Astrocyte of the spinal cord (primary cell): Measurements from ENCODE around the gene PES1.

Source experiments
- DNase-seq: peaks from one replicate; pipeline ENCODE4 v3.0.0; 2011; ENCODE audit warnings: low read depth, low spot score
- H3K4me3 ChIP-seq: 2 replicates; pipeline ENCODE4 v1.5.1; 2011; ENCODE audit warnings: low read depth, mild to moderate bottlenecking, low read length, moderate library complexity
- in situ Hi-C: cut with HindIII; loops from 2 replicates; pipeline ENCODE4 v1.10.0; 2017; ENCODE audit warnings: low sequenced_read_pairs
- TF ChIP-seq, protein P1 (sequence below): IDR thresholded peaks from 2 replicates; pipeline ENCODE4 v1.5.1; 2012; ENCODE audit warnings: low read depth, mild to moderate bottlenecking, low read length, inconsistent platforms

PES1 gene

DNA sequence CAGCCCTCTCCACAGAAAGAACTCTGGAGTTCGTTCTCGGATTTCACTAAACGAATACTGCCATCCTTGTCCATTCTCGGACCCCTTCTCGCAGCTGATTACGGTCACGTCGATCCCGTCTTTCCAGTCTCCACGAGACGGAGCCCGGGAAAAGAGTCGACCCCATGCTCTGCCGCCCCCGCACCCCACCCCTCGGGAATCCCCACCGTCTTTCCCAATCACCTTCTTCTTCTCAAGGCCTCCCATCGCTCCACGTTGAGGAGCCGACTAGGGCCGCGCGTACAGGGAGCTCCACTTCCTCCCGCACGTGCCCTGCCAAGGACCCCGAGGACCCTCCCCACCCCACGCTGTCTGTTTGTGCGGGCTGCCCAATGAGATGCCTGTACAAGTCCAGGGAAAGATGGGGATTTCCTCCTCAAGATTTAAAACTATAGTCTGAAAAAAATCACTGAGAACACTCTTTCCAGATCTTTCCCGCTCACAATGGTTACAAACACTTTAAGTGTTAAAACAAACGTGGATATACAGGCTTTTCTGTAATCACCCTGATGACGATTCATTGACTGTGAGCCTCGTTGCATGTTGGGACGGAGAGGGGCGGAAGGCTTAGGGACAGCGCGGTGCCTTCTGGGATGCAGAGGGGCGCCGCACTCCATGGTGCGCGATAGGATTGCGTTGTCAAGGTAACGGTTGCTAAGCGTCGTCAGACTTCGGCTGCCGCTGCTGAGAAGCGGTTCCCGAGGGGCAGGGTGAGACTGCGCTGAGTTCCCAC lies at the start of gene PES1:
Gene PES1 (minus strand): TSS at position 323 of the 772 bp plus-strand sequence. CDS start 77 bp downstream, at position 246.
- in situ Hi-C loops, result no loop called here
- peak within 1 kb of the TSS; percentile 94 for H3K4me3 ChIP-seq
- peak; percentile 99 for DNase-seq
- TF ChIP-seq, protein P1, sequence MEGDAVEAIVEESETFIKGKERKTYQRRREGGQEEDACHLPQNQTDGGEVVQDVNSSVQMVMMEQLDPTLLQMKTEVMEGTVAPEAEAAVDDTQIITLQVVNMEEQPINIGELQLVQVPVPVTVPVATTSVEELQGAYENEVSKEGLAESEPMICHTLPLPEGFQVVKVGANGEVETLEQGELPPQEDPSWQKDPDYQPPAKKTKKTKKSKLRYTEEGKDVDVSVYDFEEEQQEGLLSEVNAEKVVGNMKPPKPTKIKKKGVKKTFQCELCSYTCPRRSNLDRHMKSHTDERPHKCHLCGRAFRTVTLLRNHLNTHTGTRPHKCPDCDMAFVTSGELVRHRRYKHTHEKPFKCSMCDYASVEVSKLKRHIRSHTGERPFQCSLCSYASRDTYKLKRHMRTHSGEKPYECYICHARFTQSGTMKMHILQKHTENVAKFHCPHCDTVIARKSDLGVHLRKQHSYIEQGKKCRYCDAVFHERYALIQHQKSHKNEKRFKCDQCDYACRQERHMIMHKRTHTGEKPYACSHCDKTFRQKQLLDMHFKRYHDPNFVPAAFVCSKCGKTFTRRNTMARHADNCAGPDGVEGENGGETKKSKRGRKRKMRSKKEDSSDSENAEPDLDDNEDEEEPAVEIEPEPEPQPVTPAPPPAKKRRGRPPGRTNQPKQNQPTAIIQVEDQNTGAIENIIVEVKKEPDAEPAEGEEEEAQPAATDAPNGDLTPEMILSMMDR, result no peak

DNA sequence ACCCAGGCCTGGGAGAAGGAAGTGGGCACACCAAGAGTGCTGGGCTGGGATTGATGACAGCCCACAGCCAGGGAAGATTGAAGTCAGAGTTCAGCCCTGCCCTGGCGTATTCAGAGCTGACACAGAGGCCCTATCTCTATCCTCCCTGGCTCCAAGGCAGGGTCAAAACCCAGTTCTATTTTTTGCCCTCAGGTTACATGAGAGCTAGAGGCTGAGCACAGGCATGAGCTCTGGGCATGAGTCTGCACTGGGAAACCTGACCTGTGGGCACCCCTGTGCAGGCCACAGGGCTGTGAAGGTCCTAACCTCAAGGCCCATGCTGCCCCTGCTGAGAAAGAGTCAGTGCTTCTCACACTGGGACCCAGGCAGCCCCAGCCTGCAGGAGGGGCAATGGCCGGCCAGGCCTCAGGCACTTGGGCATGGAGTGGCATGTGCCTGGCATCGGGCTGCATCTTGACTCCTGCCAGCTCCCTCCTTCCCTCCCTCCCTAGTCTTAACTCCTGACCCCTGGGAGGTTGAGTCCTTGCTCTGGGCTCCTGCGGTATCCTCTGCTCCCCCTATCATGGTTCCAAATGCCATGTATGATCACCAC lies 49.2 kb upstream of the PES1 start:
- no peak for DNase-seq
- no peak overlapping the region for H3K4me3 ChIP-seq
- in situ Hi-C loops, result no loop called here
- TF ChIP-seq, protein P1, result no peak

DNA sequence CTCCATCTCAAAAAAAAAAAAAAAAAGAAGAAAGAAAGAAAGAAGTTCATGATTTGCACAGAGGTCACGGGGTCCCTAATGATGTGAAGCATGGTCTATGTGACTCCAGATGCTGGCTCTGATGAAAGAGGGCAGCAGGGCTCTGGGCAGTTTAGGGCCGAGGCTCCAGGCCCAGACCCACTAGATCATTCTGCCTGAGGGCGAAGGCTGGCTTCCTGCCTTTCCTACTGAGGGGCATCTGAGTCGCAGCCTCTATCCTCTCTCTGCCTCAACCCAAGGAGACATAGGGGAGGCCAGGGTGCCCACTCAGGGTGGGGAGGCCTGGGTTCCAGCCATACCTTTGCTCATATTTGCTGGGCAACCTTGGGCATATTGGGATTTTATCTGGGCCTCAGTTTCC lies 48.7 kb upstream of the PES1 start:
- H3K4me3 ChIP-seq, result no peak overlapping the region

DNA sequence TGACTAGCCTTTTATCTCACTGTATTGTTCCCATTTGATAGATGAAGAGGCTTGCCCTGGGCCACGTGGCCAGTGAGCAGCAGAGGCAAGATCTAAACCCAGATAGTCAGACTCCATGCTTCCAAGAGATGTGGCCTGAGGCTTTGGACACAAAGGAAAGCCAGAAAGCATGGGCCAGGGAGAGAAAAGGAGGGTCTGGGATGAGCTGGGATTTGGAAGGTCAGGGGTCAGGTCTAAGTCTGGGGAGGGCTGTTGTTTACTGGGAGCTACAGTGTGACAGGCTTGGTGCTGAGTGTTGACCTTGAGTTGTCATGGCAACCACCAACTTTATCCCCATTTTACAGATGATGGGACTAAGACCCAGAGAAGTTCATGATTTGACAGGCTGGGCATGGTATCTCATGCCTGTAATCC lies 46.0 kb upstream of the PES1 start:
- H3K4me3 ChIP-seq, result peak overlapping the region; percentile 44
- DNase-seq, result no peak
- TF ChIP-seq, protein P1, result no peak
- in situ Hi-C loops, result no loop called here

More for the DNA sequence above, 48.7 kb upstream of the PES1 start:
- TF ChIP-seq, protein P1, result no peak
- in situ Hi-C loops, result no loop called here
- no peak for DNase-seq

DNA sequence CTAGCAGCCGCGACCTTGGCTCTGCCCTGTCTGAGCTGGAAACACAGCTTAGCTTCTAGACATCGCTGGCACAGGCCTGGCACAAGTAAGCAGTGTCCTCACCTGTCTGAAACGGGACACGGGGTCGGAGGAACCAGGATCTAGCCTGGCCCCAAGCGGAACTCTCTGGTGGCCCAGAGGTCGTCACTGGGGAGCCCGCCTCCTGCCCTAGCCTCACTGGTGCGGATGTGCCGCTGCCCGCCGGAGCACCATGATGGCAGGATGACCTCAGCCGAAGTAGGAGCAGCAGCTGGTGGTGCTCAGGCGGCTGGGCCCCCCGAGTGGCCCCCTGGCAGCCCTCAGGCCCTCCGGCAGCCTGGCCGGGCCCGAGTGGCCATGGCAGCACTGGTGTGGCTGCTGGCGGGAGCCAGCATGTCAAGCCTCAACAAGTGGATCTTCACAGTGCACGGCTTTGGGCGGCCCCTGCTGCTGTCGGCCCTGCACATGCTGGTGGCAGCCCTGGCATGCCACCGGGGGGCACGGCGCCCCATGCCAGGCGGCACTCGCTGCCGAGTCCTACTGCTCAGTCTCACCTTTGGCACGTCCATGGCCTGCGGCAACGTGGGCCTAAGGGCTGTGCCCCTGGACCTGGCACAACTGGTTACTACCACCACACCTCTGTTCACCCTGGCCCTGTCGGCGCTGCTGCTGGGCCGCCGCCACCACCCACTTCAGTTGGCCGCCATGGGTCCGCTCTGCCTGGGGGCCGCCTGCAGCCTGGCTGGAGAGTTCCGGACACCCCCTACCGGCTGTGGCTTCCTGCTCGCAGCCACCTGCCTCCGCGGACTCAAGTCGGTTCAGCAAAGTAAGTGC lies 44.7 kb upstream of the PES1 start:
- H3K4me3 ChIP-seq, result peak overlapping the region; percentile 44
- TF ChIP-seq, protein P1, result no peak
- in situ Hi-C loops, result no loop called here
- DNase-seq, result peak; percentile 8
